Measurements from ENCODE around the gene GLI3.

GRCh38 chr7:42117201-42117600, 119.8 kb downstream of the GLI3 start:
- no peak for TF ChIP-seq CTCF (IDR thresholded peaks at IDR 0.05)
- TF ChIP-seq ZFX (IDR thresholded peaks at IDR 0.05; ENCODE audit: borderline replicate concordance): no peak

Measured in 22Rv1 (cell line).